ENCODE results near the gene CFAP43. TPM values are rescaled to one million over a fixed set of nuclear protein-coding genes. Genes with fewer than 3 reads are reported as not detected.

CFAP43 gene
- total and polyA plus RNA-seq, 10 of the 15 experiments (the other 5 are each of a cell fraction or from before 2014, with no cell fraction given) = 0.06 to 0.14 (median 0.10) TPM; not detected in 5

- TF ChIP-seq KDM1A (IDR thresholded peaks at IDR 0.05; ENCODE audit: borderline replicate concordance) (no peak), PKNOX1 (IDR thresholded peaks at IDR 0.05) (no peak), CREM (IDR thresholded peaks at IDR 0.05; ENCODE audit: low read depth) (no peak), MEF2B (IDR thresholded peaks at IDR 0.05; ENCODE audit: partially characterized antibody, poor library complexity, severe bottlenecking) (no peak), IKZF1 (conservative IDR thresholded peaks at IDR 0.05) (no peak), MTA3 (IDR thresholded peaks at IDR 0.05; ENCODE audit: borderline replicate concordance, low read length) (no peak), POLR2AphosphoS2 (IDR thresholded peaks at IDR 0.05; ENCODE audit: low read depth, low read length) (no peak), PML (IDR thresholded peaks at IDR 0.05; ENCODE audit: low read length) (no peak), RAD21 (IDR thresholded peaks at IDR 0.05; ENCODE audit: insufficient read depth, low read depth, low read length) (no peak), CHD2 (IDR thresholded peaks at IDR 0.05; ENCODE audit: borderline replicate concordance, low read depth, low read length) (no peak), HDAC2 (IDR thresholded peaks at IDR 0.05) (no peak), MXI1 (IDR thresholded peaks at IDR 0.05; ENCODE audit: low read depth, low read length) (no peak), RFX5 (IDR thresholded peaks at IDR 0.05; ENCODE audit: low read depth, low read length) (no peak), ZZZ3 (IDR thresholded peaks at IDR 0.05; ENCODE audit: control insufficient read depth, insufficient read length, low read depth) (no peak)
- TF ChIP-seq, protein P1, sequence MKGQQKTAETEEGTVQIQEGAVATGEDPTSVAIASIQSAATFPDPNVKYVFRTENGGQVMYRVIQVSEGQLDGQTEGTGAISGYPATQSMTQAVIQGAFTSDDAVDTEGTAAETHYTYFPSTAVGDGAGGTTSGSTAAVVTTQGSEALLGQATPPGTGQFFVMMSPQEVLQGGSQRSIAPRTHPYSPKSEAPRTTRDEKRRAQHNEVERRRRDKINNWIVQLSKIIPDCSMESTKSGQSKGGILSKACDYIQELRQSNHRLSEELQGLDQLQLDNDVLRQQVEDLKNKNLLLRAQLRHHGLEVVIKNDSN (IDR thresholded peaks at IDR 0.05; ENCODE audit: borderline replicate concordance, extremely low read length, insufficient read depth, low read depth, low read length) = no peak
- TF ChIP-seq, protein P2, sequence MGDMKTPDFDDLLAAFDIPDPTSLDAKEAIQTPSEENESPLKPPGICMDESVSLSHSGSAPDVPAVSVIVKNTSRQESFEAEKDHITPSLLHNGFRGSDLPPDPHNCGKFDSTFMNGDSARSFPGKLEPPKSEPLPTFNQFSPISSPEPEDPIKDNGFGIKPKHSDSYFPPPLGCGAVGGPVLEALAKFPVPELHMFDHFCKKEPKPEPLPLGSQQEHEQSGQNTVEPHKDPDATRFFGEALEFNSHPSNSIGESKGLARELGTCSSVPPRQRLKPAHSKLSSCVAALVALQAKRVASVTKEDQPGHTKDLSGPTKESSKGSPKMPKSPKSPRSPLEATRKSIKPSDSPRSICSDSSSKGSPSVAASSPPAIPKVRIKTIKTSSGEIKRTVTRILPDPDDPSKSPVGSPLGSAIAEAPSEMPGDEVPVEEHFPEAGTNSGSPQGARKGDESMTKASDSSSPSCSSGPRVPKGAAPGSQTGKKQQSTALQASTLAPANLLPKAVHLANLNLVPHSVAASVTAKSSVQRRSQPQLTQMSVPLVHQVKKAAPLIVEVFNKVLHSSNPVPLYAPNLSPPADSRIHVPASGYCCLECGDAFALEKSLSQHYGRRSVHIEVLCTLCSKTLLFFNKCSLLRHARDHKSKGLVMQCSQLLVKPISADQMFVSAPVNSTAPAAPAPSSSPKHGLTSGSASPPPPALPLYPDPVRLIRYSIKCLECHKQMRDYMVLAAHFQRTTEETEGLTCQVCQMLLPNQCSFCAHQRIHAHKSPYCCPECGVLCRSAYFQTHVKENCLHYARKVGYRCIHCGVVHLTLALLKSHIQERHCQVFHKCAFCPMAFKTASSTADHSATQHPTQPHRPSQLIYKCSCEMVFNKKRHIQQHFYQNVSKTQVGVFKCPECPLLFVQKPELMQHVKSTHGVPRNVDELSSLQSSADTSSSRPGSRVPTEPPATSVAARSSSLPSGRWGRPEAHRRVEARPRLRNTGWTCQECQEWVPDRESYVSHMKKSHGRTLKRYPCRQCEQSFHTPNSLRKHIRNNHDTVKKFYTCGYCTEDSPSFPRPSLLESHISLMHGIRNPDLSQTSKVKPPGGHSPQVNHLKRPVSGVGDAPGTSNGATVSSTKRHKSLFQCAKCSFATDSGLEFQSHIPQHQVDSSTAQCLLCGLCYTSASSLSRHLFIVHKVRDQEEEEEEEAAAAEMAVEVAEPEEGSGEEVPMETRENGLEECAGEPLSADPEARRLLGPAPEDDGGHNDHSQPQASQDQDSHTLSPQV (IDR thresholded peaks at IDR 0.05) = no peak
- ChIA-PET SMC1A (ENCODE audit: uncharacterized antibody, unreplicated experiment) (interaction anchor here (1.1 kb wide), 1 partner anchor 12 kb away, joined by 3 read pairs; no protein-coding TSS in a partner anchor), RAD21 (ENCODE audit: unreplicated experiment) (no interaction called here), POLR2A (no interaction called here), CTCF (no interaction called here)
- in situ Hi-C loops (cut with MboI) = no loop called here
- no peaks in the 10 kb centered on the region; a peak in 1 of 4 replicates for H3K27me3 ChIP-seq (replicated peaks in 1 of 2; ENCODE audit: control insufficient read depth in 2 of 2, insufficient read depth in 2 of 2, low read length in 1 of 2)
- H3K9ac ChIP-seq (ENCODE audit: control insufficient read depth, insufficient read depth, low read length) = no peak overlapping the region
- H3K4me3 ChIP-seq = no peak overlapping the region
- no peaks in the 10 kb centered on the region for H4K20me1 ChIP-seq (ENCODE audit: control insufficient read depth, insufficient read depth)
- DNase-seq (ENCODE audit: low read depth, low spot score) (no peak), FAIRE-seq (no peak), ATAC-seq (no peak)
- H3K9me3 ChIP-seq (replicated peaks; ENCODE audit: control insufficient read depth, insufficient read depth, low read length) = no peaks in the 10 kb centered on the region
- H3K36me3 ChIP-seq (ENCODE audit: control insufficient read depth in 2 of 2, insufficient read depth in 2 of 2, low read length in 1 of 2) = no peaks in the 10 kb centered on the region
- intact Hi-C loops (cut with micrococcal nuclease; ENCODE audit: unreplicated experiment) = no loop called here
- BruUV-seq (replicated peaks) = no TSS peak
- H3K4me2 ChIP-seq (ENCODE audit: control insufficient read depth, insufficient read depth) = no peak overlapping the region
- no peak overlapping the region for H2AFZ ChIP-seq (ENCODE audit: control insufficient read depth, low read depth, low read length)
- whole genome bisulfite sequencing (ENCODE audit: insufficient coverage, insufficient replicate concordance, low lambda C conversion rate, missing lambda C conversion rate) = 56% methylated on average over 3 of the region's 3 CpGs
- H3K27ac ChIP-seq (ENCODE audit: control insufficient read depth, insufficient read depth) = no peak overlapping the region
- no peaks in the 10 kb centered on the region for H3K4me1 ChIP-seq (ENCODE audit: control insufficient read depth, insufficient read depth, low read length)
- H3K79me2 ChIP-seq (ENCODE audit: control insufficient read depth, insufficient read depth, low read length) = no peaks in the 10 kb centered on the region
These were observed 3.6 kb upstream of the CFAP43 start for GRCh38 chr10:104235801-104236200.

Measured in GM12878 (cell line).